Medulla oblongata (tissue), 1 donor: Measurements from ENCODE around the gene TRIM69.
"Not testable (repeated sequence)": the region's sequence is repeated elsewhere in the genome, so short reads cannot be mapped to it uniquely, and the experiment has no call there.

Experiments
- DNase-seq: peaks from one replicate; pipeline ENCODE4 v3.0.0-alpha.2; 2015; ENCODE audit errors: extremely low spot score

The TRIM69 gene

DNA sequence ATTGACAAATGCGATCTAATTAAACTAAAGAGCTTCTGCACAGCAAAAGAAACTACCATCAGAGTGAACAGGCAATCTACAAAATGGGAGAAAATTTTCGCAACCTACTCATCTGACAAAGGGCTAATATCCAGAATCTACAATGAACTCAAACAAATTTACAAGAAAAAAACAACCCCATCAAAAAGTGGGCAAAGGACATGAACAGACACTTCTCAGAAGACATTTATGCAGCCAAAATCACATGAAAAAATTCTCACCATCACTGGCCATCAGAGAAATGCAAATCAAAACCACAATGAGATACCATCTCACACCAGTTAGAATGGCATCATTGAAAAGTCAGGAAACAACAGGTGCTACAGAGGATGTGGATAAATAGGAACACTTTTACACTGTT, 7.1 kb downstream of the TRIM69 start:
- DNase-seq = not testable (repeated sequence)

DNA sequence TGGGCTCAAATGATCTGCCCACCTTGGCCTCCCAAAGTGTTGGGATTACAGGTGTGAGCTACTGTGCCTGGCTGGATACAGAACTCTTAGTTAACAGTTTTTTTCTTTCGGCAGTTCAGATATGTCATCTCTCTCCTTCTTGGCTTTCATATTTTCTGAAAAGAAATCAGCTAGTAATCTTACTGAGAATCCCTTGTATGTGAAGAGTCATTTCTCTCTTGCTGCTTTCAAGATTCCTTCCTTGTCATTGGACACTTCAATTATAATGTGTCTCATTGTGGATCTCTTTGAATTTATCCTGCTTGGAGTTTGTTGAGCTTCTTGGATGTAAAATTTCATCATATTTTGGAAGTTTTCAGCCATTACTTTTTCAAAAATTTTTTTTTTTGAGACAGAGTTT, 17.0 kb downstream of the TRIM69 start:
- DNase-seq = no peak

DNA sequence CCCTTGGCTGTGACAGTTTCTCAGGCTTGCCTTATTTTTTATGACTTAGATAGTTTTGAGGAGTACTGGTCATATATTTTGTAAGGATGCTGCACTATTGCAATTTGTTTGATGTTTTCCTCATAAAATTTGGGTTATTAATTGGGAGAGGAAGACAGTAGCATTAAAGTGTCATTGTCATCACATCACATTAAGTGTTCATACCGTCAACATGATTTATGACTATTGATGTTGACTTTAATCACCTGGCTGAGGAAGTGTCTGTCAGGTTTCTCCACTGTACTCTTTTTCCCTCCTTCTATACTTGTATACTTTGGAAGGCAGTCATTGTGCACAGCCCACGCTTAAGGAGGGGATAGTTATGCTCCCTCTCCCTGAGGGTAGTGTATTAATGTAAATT, 26.9 kb downstream of the TRIM69 start:
- DNase-seq = no peak

DNA sequence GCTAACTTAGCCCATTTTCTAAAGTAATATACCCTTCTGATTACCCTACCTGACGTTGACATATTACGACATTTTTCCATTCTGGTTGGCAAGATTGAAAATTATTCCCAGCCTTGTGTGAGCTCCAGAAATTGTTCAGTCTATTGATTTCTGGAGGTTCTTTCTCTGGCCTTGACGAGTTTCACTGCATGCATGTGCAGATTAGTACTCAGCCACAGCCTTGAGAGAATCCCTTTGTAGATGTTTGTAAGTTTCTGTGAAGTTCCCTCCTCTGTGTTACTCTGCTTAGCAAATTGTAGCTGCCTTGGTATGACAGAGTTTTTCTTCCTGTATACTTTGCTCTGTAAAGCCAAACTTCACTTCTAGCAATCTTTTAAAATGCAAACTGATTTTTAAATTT, 27.5 kb downstream of the TRIM69 start:
- DNase-seq = no peak

DNA sequence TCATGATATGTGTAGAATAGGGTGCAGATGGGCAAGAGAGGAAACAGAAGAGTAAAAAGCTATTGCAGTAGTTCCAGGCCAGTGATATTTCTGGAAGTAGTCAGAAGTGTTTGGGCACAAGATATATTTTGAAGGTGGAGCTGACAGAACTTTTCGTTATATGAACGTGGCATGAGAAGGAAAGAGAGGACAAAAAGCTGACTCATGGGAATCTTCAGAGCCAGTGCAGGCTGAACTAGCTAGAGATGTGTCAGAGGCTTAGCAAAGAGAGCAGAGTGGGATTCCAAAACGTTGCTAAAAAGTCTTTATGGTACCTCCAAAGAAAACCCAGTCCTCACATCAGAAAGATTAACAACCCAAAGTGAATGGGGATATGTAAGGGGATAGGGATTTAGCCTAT, 28.7 kb downstream of the TRIM69 start:
- no peak for DNase-seq

DNA sequence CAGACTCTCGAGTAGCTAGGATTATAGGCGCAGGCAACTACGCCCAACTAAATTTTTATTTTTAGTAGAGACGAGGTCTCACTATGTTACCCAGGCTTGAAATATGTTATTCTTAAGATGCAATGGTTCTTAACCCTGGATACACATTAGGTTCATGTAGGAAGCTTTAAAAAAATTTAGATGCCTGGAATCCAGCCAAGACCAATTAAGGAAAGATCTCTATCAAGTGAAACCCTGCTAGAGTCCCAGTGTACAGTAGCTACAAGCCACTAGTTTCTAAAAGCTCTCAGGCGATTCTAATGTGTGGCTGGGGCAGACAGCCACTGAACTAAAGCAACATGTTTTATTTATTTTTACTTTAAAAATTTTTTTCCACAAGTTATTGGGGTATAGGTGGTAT, 33.2 kb downstream of the TRIM69 start:
- DNase-seq = no peak

DNA sequence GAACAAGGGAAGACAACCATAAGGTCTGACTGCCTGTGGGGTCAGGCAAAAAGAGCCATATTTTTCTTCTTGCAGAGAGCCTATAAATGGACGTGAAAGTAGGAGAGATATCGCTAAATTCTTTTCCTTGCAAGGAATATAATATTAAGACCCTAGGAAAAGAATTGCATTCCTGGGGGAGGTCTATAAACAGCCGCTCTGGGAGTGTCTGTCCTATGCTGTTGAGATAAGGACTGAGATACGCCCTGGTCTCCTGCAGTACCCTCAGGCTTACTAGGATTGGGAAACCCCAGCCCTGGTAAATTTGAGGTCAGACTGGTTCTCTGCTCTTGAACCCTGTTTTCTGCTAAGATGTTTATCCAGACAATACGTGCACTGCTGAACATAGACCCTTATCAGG, 34.4 kb downstream of the TRIM69 start:
- DNase-seq = not testable (repeated sequence)

GRCh38 chr15:44775953-44776352, 39.6 kb downstream of the TRIM69 start:
- DNase-seq = peak; percentile 63

GRCh38 chr15:44779761-44780160, 43.4 kb downstream of the TRIM69 start:
- no peak for DNase-seq

DNA sequence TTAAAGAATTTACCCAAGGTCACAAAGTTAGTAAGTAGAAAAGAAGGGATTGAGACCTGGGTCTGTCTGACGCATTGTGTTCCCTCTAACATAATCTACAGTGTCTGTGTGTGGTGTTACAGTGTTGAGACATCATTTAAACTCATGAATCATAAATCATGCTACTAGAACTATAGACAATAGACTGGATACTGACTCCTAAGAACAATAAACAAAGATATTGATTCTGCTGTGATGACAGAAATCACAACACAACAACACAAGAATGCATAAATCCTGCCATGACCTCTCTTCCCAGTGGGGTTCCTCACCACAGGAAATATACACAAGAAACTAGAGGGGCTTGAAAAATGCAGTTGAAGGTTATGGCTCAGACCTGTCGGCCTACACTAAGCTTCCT, 44.3 kb downstream of the TRIM69 start:
- DNase-seq = no peak

DNA sequence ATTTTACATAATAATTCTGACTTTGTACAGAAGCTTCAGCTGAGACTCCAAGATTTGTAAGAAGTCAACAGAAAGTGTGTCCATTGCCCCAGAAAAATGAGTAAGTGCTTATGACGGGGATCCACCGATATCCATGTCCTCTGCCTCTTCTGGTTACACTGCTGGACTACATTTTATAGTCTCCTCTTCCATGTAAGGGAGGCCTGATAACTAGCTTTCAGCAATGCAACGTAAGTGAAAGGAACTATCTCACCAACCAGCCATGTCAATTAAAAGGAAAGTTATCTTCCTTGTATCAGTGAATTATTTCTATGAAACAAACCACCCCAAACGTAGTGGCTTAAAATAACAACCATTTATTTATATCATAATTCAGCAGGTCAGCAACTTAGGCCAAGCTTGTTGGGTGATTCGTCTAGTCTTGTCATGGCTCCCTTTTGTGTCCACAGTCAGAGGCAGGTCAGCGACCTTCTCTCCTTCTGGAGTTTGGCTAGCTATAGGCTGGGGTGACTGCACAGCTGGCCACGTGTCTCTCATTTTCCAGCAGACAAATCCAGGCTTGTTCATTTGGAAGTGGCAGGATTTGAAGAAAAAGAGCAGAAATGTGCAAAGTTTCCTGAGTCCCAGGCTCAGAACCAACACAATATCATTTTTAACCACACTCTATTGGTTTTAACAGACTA, 44.9 kb downstream of the TRIM69 start:
- DNase-seq = no peak

DNA sequence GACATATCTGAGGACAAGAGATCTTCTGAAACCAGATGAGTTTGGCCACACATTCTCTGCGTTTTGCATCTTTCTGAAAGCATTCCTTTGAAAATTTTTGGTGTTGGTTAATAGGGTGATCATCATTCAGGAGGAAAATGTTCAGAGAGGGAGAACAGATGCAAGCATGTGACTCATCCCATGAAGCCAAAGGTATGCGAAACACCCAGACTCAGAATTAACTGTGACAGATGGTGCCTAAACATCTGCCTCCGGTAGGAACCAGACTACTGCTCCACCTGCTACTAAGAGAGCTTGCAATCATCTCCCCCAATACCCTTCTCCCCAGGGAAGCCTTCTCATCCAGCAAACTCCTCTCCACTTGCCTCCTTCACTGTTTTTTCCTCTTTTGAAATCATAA, 46.2 kb downstream of the TRIM69 start:
- no peak for DNase-seq

GRCh38 chr15:44784918-44785274, 48.6 kb downstream of the TRIM69 start:
- not testable (repeated sequence) for DNase-seq

DNA sequence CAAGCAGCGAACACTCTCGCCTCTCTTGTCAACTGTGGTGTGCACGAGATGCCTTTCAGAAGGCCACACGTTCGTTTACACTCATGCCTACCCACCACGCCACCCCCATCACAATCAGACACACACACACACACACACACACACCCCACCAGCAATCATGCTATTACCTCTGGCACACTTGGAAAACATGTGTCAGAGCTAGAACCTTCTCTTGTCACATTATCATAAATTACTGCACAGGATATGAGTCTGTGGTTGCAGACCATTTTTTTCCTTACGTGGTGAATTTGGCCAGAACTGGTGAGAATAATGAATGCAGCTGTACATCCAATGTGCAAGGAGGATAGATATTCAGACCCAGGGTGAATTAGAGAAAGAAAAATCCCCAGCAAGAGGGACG, 52.4 kb downstream of the TRIM69 start:
- no peak for DNase-seq

- no peak for DNase-seq
Measured at GRCh38 chr15:44790215-44790614, 53.9 kb downstream of the TRIM69 start.

- no peak for DNase-seq
Measured at GRCh38 chr15:44790656-44791055, 54.3 kb downstream of the TRIM69 start.

DNA sequence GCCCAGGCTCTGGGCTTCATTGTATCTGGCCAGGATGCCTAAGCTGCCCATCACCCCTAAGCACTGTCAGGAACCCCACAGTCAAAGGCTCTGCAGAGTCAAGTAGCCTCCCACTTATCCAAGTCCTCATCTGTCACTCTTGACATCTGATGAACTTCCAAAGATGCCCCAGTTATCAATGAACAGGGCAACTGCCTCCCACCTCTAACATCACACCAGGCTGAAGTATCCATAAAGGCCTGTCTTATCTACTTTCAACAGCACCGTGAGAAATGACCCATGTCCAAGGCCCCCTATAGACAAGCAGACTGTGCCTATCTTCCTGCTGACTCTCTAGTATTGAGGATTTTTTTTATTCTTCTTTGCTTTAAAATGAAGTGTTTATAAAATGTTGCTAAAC, 56.4 kb downstream of the TRIM69 start:
- DNase-seq = no peak

GRCh38 chr15:44794072-44794471, 57.7 kb downstream of the TRIM69 start:
- DNase-seq = no peak

- DNase-seq = no peak
Measured at GRCh38 chr15:44796508-44796907, 60.2 kb downstream of the TRIM69 start.

DNA sequence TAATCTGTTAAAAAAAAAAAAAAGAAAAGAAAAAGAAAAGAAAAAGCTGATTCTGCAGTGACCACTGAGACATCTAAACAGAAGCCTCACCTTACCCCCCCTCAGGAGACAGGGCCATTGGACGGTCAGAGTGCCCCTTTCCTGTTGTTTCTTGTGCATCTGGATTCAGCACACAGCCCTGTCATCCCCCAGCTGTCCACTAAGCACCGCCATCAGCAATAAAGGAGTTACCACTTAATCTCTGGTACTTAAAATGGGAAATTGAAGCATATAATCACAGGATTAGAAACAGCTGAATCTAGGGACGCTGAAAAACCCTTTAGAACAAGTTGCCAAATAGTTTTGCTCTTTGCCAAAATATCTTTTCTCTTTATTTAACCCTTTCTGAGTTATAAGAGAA, 62.5 kb downstream of the TRIM69 start:
- DNase-seq = no peak

DNA sequence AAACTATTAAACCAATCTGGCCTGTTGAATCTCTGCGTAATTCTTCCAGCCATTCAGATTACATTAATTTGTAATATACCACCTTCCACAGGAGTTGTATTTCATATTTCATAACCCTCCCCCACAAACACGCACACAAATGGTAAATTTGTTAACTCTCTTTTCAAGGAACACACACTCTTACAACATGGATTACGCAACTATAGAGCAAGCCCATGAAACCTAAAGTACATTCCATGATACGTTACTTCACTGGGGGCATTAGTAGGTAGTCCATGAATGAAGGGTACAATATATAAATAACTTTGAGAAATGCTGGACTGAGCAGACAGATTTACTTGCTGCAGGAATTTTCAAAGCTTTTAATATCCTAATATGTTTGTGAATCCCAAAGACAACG, 65.0 kb downstream of the TRIM69 start:
- DNase-seq = no peak

GRCh38 chr15:44801797-44802196, 65.5 kb downstream of the TRIM69 start:
- no peak for DNase-seq

DNA sequence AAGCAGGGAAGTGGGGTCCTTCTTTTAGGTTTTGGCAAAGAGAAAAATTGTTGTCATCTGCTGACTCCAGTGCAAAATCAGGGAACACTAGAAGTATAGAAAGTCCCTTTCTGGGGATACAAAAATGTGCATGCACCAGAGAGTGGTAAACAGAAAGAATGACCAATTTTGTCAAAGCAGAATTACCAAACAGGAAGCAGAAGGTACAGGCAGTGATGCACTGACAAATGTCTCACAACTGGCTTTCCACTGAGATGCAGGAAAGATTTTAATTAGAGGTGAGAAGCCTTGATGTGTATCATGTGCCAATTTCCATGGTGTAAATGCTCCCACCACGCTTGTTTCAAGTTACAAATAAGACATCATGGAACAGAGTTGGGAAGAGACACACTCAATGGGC, 66.0 kb downstream of the TRIM69 start:
- no peak for DNase-seq

GRCh38 chr15:44804298-44805046, 68.1 kb downstream of the TRIM69 start:
- DNase-seq = no peak
